Fibroblast of lung (primary cell): ENCODE results near the gene MOAP1. TPM values are rescaled to one million over a fixed set of nuclear protein-coding genes. Genes with fewer than 3 reads are reported as not detected.

ENCODE experiments used
- DNase-seq, 2 donors: peaks; one replicate each; pipeline versions ENCODE4 v3.0.0 to v3.0.0-alpha.2; 2010; ENCODE audit warnings: low read depth in 2 of 2
- H2AFZ ChIP-seq: 2 replicates; pipeline ENCODE4 v1.5.1; 2012; ENCODE audit warnings: low read length, control low read depth, inconsistent platforms
- H3K27ac ChIP-seq: 2 replicates; pipeline ENCODE4 v1.5.1; 2011; ENCODE audit warnings: low read length, control low read depth; ENCODE audit not compliant: insufficient read depth
- H3K27me3 ChIP-seq: 2 replicates; pipeline ENCODE4 v1.5.1; 2011; ENCODE audit warnings: mild to moderate bottlenecking, low read length; ENCODE audit not compliant: control insufficient read depth, insufficient read depth
- H3K36me3 ChIP-seq: 2 replicates; pipeline ENCODE4 v1.5.1; 2011; ENCODE audit warnings: low read length; ENCODE audit not compliant: control insufficient read depth, insufficient read depth
- H3K4me1 ChIP-seq: 2 replicates; pipeline ENCODE4 v1.5.1; 2011; ENCODE audit warnings: low read length; ENCODE audit not compliant: control insufficient read depth, insufficient read depth; ENCODE audit errors: extremely low read depth
- H3K4me2 ChIP-seq: 2 replicates; pipeline ENCODE4 v1.5.1; 2011; ENCODE audit warnings: low read length, control low read depth; ENCODE audit not compliant: insufficient read depth; ENCODE audit errors: extremely low read depth
- H3K4me3 ChIP-seq, 4 experiments: fragments of 200-600 bp in 1 of 4; sonication (generic) in 1 of 4; replicated peaks in 1 of 4; 2 replicates each; pipeline ENCODE4 v1.5.1; 2011 to 2016; ENCODE audit warnings: low read length in 4 of 4, low read depth in 3 of 4, mild to moderate bottlenecking in 3 of 4, control low read depth in 2 of 4, inconsistent platforms in 1 of 4, mixed read lengths in 1 of 4; ENCODE audit not compliant: insufficient read depth in 1 of 4; ENCODE audit errors: control extremely low read depth in 1 of 4
- H3K79me2 ChIP-seq: 2 replicates; pipeline ENCODE4 v1.5.1; 2012; ENCODE audit warnings: mild to moderate bottlenecking, low read length, inconsistent platforms; ENCODE audit not compliant: control insufficient read depth, insufficient read depth
- H3K9ac ChIP-seq: 2 replicates; pipeline ENCODE4 v1.5.1; 2011; ENCODE audit warnings: mild to moderate bottlenecking, low read length, control low read depth; ENCODE audit not compliant: insufficient read depth
- H3K9me3 ChIP-seq: 2 replicates; pipeline ENCODE4 v1.5.1; 2012; ENCODE audit warnings: low read depth, low read length; ENCODE audit not compliant: control insufficient read depth, insufficient read depth
- H4K20me1 ChIP-seq: 2 replicates; pipeline ENCODE4 v1.5.1; 2011; ENCODE audit warnings: low read length; ENCODE audit not compliant: control insufficient read depth, insufficient read depth; ENCODE audit errors: extremely low read depth
- EZH2 ChIP-seq: IDR thresholded peaks from 2 replicates; pipeline ENCODE4 v1.5.1; 2012; ENCODE audit warnings: low read length, control low read depth, mild to moderate bottlenecking; ENCODE audit errors: missing control alignments
- polyA plus RNA-seq, 2 donors: library from polyadenylated mRNA; depleted of rRNA in 1 of 2; stranded (reverse) in 1 of 2; unstranded in 1 of 2; fragments of >200 nt; gene quantifications; 2 replicates each; pipeline ENCODE4 v1.2.1, GENCODE V29; 2011 to 2012; ENCODE audit warnings: missing spikeins in 1 of 2
- total RNA-seq: library from RNA; depleted of rRNA; stranded (reverse); fragments of >200 nt; gene quantifications from 2 replicates; pipeline ENCODE4 v1.2.1, GENCODE V29; 2014
- TF ChIP-seq, protein P1 (sequence below), 2 donors: IDR thresholded peaks in 1 of 2; conservative IDR thresholded peaks in 1 of 2; 1 replicate in 1 of 2; 2 replicates in 1 of 2; pipeline ENCODE4 v1.5.1; 2011 to 2012; ENCODE audit warnings: low read length in 2 of 2, control low read depth in 1 of 2, inconsistent platforms in 1 of 2, low read depth in 1 of 2, mild to moderate bottlenecking in 1 of 2

The MOAP1 gene
- total and polyA plus RNA-seq, 2 donors (not counting 1 experiment from before 2014, with no cell fraction given) = 18.5 to 21.3 TPM

- H3K4me2 ChIP-seq = no peak overlapping the region
- no peak overlapping the region for H3K27ac ChIP-seq
- no peak overlapping the region for H3K4me3 ChIP-seq
- no peak overlapping the region for H3K9ac ChIP-seq
- no peak overlapping the region for H2AFZ ChIP-seq
- no peaks in the 10 kb centered on the region for H4K20me1 ChIP-seq
- H3K4me1 ChIP-seq = no peaks in the 10 kb centered on the region
- H3K36me3 ChIP-seq = no peaks in the 10 kb centered on the region
- no peaks in the 10 kb centered on the region for H3K27me3 ChIP-seq
- no peaks in the 10 kb centered on the region for H3K79me2 ChIP-seq
- no peaks in the 10 kb centered on the region for H3K9me3 ChIP-seq
- no peak for DNase-seq
- TF ChIP-seq, protein P1, sequence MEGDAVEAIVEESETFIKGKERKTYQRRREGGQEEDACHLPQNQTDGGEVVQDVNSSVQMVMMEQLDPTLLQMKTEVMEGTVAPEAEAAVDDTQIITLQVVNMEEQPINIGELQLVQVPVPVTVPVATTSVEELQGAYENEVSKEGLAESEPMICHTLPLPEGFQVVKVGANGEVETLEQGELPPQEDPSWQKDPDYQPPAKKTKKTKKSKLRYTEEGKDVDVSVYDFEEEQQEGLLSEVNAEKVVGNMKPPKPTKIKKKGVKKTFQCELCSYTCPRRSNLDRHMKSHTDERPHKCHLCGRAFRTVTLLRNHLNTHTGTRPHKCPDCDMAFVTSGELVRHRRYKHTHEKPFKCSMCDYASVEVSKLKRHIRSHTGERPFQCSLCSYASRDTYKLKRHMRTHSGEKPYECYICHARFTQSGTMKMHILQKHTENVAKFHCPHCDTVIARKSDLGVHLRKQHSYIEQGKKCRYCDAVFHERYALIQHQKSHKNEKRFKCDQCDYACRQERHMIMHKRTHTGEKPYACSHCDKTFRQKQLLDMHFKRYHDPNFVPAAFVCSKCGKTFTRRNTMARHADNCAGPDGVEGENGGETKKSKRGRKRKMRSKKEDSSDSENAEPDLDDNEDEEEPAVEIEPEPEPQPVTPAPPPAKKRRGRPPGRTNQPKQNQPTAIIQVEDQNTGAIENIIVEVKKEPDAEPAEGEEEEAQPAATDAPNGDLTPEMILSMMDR (conservative IDR thresholded peaks at IDR 0.05 in 1 of 2, IDR thresholded peaks at IDR 0.05 in 1 of 2; ENCODE audit: low read depth in 1 of 2, low read length in 2 of 2) = no peak
- no peak for TF ChIP-seq EZH2
These were observed 48.7 kb downstream of the MOAP1 start for GRCh38 chr14:93136009-93136408.

GRCh38 chr14:93135399-93135798 lies 49.3 kb downstream of the MOAP1 start:
- Histone ChIP-seq H3K27ac (no peak overlapping the region), H3K9me3 (no peaks in the 10 kb centered on the region), H3K27me3 (no peaks in the 10 kb centered on the region), H3K36me3 (no peaks in the 10 kb centered on the region), H4K20me1 (no peaks in the 10 kb centered on the region), H3K9ac (no peak overlapping the region), H2AFZ (no peak overlapping the region), H3K4me2 (no peak overlapping the region), H3K4me3 (no peak overlapping the region), H3K4me1 (no peaks in the 10 kb centered on the region), H3K79me2 (no peaks in the 10 kb centered on the region)
- TF ChIP-seq, protein P1 (conservative IDR thresholded peaks at IDR 0.05 in 1 of 2, IDR thresholded peaks at IDR 0.05 in 1 of 2; ENCODE audit: low read depth in 1 of 2, low read length in 2 of 2) = no peak
- TF ChIP-seq EZH2 = no peak
- DNase-seq = no peak

DNA sequence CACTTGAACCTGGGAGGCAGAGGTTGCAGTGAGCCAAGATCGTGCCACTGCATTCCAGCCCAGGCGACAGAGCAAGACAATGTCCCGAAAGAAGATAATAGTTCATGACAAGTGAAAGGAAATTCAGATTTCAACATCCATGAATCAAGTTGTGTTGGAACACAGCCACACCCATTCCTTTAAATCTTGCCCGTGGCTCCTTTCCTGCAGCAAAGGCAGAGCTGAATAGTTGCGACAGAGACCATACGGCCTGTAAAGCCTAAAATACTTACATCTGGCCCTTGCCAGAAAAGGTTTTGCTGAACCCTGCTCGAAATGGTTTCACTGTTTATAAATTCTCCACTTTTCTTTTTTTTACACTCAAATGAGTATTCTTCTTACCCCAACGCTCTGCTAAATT lies 51.2 kb downstream of the MOAP1 start:
- H3K36me3 ChIP-seq = no peaks in the 10 kb centered on the region
- no peak overlapping the region for H3K4me2 ChIP-seq
- H3K79me2 ChIP-seq = no peaks in the 10 kb centered on the region
- H3K9me3 ChIP-seq = no peaks in the 10 kb centered on the region
- no peak overlapping the region for H3K4me3 ChIP-seq
- H3K4me1 ChIP-seq = no peaks in the 10 kb centered on the region
- H3K27me3 ChIP-seq = peaks cover 4% of the 10 kb centered on the region
- H2AFZ ChIP-seq = no peak overlapping the region
- no peaks in the 10 kb centered on the region for H4K20me1 ChIP-seq
- peak in 1 of 2 donors; percentile 88 for DNase-seq
- H3K27ac ChIP-seq = no peak overlapping the region
- TF ChIP-seq EZH2 = no peak
- TF ChIP-seq, protein P1 (conservative IDR thresholded peaks at IDR 0.05 in 1 of 2, IDR thresholded peaks at IDR 0.05 in 1 of 2; ENCODE audit: low read depth in 1 of 2, low read length in 2 of 2) = no peak
- H3K9ac ChIP-seq = no peak overlapping the region
